ENCODE measurements around the gene OSCP1.

Gene OSCP1

DNA sequence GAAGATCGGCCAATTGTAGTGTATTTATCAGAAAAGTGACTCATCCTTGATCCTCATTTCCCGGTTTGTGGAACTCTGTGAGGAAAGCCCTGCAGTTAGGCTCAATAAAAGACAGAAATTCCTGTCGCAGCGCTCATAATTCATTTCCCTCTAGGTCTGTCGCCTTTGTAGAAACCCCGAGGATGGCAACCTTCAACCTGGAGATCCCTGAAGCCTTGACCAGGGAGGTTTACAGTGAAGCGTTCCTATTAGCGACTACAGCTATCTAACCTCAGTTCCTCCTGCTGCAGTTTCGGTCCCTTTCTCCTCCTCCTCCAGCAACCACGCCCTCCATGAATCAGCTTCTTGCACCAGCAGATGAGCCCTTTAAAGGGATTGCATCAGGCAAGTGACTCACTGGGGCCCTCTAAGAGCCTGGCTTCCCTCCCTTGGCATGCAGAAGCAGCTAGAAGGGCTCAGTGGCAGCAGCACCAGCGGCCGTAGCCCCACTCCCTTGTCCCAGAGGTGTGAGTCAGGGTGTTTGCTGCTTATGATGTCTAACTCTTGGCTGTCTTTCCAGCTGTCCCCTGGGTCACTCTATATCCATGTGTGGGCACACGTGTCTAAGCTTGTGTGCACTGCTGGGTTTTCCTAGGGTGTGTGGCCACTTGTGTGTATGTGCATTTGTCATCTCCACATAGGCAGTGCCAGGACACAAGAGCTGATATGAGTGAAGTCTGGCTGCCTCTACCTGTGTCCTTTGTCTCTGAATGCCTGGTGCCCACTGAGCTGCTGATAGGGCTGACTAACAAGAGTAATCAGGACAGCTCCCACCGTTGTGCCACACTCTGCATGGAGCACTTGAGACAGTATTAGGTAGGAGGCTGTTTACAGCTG is 63.7 kb downstream of the OSCP1 start:
- DNase-seq (ENCODE audit: low read depth in 1 of 2, low spot score in 1 of 2): peak; percentile 74 to 92

DNA sequence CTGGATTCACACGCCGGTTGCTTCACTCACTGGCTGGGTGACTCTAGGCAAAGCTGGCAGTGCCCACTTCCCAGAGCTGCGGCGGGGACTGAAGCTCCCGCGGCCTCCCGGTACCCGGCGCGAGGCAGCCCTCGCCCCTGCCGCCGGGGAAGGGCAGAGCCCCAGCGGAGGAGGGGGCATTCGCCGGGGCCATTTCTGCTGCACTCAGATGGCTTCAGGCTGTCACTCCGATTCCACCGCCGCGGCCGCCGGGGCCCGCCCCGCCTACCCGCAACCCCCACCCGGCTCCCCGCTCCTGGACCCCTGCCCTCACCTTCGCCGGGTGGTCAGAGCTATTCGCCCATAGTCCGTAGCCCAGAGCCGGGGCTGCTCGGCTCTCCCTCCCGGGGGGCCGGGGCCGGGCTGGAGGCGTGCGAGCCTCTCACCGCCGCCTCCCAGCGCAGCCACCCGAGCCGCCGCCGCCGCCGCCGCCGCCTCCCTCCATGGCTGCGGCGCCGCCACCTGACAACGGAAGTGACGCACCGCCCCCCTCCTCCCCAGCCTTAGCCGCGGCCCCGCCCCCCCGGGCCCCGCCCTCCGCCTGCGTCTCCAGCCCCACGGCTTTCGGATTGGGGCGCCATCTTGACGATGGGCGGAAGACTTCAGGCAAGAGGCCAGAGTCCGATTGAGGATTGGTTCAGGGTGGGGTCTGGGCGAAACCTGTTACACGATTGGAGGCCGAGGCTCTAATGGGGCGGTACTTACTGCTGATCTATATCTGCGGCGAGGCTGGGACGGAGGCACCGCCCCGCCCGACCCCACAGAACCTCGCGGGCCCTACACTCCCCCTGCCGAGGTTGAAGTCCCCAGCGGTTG is 64.6 kb downstream of the OSCP1 start, which contains the start of gene STK40:
STK40 (minus strand) TSS at position 515 of the 855 bp plus-strand sequence. CDS start 24,592 bp downstream, outside the sequence.
- peak; percentile 97 for DNase-seq (ENCODE audit: low read depth in 1 of 2, low spot score in 1 of 2)

DNA sequence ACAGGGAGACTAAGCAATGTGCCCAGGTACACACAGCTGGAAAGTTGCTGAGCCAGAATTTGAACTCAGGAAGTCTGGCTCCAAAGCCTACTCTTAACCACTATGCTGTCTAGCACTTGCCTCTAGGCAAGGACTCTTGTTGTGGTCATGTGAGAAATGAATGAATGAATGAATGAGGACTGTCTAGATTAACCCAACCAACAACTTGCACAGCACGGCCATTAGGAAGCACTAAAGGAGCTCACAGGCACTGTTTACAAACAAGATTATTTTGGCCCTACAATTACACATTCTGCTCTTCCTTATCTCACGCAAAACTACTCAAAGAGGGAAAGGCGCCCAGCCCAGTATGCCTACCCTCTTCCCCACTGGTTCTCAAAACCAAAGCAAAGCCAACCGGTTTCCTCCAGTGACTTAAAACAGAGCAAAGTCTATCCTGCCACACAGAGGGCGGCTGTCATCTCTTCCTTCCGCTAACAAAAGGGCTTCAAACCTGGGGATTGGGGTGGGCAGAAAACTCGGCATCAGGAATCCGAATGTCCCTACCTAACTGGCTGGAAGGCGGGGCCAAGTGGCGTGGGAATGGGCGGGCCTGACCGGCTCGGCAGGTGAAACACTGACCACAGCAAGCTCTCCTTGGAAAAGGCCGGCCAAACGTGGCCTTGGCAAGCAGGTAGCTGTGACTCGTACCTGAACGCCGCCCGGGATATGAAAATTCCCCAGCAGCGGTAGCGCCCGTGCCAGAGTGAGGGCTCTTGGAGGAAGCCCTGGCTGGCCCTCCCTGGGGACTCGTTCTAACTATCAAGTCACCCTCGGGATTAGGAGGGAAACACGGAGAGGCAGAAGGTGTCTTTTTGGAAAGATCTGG is 65.5 kb downstream of the OSCP1 start:
- DNase-seq (ENCODE audit: low read depth in 1 of 2, low spot score in 1 of 2): no peak

DNA sequence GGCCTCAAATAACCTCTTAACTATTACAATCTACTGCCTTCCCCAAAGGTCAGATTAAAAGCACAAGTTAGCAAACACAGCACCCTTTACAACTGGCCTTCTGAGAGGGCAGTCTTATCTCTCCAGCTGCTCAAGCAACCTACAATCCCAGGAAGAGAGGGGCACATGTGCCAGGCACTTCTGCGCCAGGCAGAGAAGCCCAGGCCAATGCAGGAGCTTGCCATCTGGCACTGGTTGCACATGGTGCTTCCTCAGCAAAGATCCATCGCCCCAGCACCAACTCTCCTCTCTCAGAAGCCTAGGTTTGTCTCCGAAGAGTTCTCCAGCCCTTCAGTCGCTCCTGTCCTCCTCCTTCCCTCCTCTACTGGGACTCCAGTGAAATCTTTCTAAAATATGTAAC is 67.0 kb downstream of the OSCP1 start:
- no peak for DNase-seq (ENCODE audit: low read depth in 1 of 2, low spot score in 1 of 2)

DNA sequence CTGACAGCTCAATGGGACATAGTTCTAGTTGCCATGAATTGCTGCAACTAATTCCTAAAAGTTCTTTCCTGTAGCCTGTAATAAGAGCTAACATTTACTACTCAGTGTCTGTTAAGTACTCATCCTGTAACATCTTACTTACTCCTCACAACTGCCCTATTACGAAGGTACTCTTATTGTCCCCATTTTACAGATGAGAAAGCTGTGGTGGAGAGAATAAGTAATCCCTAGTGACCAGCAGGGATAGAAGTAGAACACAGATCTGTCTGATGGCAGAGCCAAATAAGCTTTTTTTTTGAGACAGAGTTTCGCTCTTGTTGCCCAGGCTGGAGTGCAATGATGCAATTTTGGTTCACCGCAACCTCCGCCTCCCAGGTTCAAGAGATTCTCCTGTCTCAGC is 67.6 kb downstream of the OSCP1 start:
- DNase-seq (ENCODE audit: low read depth in 1 of 2, low spot score in 1 of 2): no peak

DNA sequence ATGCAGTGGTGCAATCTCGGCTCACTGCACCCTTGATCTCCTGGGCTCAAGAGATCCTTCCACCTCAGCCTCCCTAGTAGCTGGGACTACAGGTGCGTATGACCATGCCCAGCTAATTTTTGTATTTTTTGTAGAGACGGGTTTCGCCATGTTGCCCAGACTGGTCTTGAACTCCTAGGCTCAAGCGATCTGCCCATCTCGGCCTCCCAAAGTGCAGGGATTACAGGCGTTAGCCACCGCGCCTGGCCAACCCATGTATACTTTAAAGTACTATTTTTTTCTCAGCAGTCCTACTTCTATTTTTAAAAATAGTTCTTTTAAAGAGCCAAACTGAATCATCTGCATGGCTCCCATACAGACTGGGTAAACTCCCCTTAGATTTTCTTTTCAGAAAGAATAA is 68.0 kb downstream of the OSCP1 start:
- no peak for DNase-seq (ENCODE audit: low read depth in 1 of 2, low spot score in 1 of 2)

DNA sequence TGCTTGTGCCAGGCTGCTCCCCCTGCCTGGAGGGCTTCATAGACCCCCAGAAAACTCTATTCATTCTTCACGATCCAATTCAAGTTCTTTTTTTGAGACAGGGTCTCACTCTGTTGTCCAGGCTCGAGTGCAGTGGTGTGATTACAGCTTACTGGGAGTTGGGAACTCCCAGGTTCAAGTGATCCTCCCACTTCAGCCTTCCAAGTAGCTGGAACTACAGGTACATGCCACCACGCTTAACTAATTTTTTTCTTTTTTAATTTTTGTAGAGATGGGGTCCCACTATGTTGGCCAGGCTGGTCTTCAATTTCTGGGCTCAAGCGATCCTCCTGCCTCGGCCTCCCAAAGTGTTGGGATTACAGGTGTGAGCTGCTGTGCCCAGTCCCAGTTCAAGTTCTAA is 68.8 kb downstream of the OSCP1 start:
- no peak for DNase-seq (ENCODE audit: low read depth in 1 of 2, low spot score in 1 of 2)

DNA sequence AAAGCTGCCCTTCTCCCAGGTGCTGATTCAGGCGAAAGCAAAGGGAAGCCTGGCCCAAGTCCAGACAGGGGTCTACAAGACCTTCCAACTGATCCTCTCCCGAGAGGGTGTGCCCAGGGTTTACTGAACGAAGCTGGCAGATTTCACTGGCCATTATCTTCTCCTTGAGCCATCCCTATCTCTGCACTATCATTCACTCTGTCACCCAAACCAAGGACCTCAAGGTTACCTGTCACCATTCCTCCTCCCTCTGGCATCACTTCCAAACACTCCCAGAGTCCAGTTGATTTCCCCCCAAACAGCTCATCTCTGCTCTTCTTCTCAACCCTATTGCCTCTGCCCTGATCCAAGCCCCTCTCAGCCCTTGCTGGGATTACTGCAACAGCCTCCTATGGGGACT is 69.5 kb downstream of the OSCP1 start:
- no peak for DNase-seq (ENCODE audit: low read depth in 1 of 2, low spot score in 1 of 2)

DNA sequence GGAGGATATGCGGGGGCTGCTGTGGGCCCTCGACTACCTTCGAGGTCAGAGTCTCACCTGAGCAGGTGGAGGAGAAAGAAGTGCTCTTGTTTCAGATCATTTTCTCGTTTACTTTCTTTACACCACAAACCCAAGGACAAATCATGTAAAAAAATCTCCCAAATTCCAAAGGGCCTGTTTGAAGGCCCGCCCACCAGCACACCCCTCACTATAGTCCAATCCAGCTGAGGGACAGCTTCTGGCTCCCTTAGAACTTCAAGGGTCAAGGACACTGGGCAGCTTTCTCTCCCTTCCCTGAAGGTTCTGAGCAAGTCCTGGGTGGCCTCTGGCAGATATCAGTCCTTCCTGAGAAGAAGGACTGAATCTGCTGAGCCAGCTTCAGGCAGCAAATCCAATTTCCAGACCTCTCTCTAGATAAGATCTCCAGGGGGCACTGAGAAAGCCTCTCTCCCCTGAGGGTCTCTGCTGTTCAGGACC is 70.1 kb downstream of the OSCP1 start:
- no peak for DNase-seq (ENCODE audit: low read depth in 1 of 2, low spot score in 1 of 2)

DNA sequence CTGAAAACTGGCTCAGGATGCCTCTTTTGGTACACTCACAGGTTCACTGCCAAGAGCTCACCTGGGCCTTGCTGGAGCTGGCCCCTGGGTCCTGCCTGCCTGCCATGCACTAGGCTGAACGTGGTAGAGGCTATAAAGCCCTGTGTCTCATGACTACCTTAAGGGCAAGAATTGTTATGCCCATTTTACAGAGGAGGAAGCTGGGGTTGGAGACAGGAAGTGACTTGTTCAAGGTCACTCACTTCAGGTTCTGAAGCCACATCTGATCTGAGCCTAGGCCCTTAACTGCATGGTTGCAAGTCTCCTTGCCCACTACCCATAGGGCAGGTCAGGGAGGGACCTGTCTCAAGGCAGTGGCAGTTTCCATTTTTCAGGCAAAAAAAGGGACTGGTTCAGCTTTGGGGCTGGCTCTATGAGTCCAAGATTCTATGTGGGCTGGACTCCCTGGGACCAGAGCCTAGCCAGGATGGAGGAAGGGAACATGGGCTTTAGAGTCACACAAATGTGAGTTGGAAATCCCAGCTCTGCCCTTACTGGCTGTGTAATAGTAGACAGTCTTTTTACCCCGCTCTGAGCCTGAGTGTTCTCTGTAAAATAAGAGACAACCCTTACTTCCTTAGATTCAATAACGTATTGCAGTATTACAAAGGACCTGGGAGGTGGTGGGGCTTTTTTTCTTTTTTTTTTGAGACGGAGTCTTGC is 72.3 kb downstream of the OSCP1 start:
- DNase-seq (ENCODE audit: low read depth in 1 of 2, low spot score in 1 of 2): no peak

DNA sequence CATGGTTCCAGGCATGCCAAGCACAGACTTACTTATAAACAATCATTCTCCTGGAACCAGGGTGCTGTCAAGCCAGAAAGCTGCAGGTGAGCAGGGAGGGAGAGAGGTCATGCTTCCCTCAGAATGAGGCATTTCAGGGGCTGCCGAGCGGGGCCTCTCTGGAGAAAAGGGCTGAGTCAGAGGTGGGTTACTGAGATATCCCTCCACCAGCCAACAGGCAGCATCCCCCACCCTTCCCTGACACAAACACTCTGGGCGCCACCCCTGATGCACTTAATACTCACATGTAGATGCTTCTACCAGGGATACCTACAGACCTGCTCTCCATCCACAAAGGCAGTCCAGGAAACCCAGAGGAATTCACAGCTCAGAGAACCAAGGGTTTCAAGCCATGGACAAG is 77.6 kb downstream of the OSCP1 start:
- DNase-seq (ENCODE audit: low read depth in 1 of 2, low spot score in 1 of 2): no peak

DNA sequence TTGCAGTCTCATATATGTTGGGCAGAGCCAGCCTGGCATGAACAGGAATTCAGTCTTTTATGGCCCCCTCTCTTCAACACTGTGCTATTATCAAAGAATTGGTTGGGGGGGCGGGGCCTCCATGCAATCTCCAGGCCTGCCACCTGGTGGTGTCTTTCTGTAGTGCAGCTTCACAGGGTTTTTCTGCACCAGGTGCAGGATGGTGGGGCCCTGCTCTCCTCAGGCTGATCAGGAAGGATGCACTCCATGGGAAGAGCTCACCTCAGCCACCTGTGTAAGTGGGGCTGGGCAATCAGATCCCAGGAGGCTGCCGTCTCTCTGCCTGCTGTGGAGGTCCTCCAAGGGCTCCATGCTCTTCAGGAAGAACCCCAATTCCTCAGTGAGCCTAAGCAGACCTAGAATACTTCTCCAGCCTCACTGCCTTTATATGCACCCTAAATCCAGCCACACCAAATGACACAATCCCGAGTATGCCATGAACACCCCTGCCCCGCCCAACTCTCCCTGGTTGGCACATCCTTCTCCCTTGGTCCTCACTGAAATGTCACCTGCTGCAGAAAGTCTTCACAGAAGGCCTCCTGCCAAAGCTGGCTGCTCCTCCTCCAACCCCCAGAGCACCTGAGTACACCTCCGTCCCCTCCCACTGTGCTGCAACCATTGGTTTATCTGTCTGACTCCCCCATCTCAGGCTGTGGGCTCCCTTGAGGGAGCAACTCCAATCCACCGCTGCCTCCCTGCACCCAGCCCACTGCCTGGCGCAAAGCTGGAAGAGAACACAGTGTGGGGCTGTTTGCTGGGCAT is 81.0 kb downstream of the OSCP1 start:
- peak; percentile 71 to 80 for DNase-seq (ENCODE audit: low read depth in 1 of 2, low spot score in 1 of 2)
